GM18870 (cell line): ENCODE data around the gene SF1.

ENCODE experiments used
- ATAC-seq: cut with Tn5 transposase; IDR thresholded peaks from one replicate; pipeline ENCODE4 v1.9.1; 2021; ENCODE audit warnings: moderate library complexity; ENCODE audit not compliant: unreplicated experiment

The SF1 gene

GRCh38 chr11:64750361-64751054 is 27.8 kb downstream of the SF1 start:
- no peak for ATAC-seq

- ATAC-seq = no peak
These were observed 30.2 kb downstream of the SF1 start for GRCh38 chr11:64747961-64748665.

DNA sequence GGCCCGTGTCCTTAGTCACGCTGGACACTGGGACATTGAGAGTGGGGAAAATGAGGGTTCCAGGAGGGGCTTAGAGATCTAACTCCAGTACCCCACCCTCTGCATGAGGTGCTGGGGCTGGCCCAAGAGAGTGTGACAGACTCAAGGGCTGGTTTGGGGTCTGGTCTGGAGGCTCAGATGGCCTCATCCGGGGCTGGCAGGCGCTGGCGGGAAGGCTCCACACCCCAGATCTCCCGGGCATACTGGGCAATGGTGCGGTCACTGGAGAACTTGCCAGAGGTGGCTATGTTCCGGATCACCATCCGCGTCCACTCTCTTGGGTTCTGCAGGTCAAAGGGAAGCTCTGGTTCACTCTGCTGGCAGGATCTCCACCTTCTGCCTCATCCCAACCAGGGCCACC is 31.9 kb downstream of the SF1 start:
- no peak for ATAC-seq

DNA sequence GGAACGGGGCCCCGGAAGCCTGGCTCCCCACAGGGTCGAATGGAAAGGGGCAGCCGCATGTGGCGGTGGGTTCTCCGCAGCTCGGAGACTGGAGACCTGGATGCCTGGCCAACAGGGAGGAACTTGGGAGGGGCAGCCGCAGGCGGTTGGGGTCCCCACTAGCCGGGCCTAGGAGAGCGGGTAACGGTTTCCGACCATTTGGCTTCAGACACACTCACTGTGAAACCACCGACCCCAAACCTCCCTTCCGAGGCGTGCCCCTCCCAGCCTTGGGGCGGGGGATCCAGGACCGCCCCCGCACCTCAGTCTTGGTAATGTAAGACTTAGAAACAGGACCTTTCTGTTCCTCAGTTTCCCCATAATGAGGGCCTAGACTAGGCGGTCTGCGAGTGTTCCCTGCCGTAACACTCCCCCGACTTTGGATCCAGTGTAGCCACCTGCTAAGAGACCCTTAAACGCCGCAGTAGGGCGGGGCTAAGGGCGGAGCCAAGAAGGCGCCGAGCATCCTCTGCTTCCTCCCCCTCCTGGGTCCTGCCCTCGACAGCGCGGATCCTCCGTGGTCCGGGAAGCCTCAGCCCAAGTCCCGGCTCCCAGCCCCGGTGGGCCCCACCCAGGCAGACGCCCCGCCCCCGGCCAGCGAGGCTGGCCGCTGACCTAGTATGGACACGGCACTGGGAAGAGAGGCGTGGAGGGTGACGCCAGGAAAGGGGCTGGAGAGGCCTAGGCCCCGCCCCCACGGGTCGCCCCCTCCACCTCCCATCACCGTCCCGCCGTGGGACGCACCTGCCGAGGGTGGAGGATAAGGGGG is 32.6 kb downstream of the SF1 start:
- no peak for ATAC-seq

- no peak for ATAC-seq
These were observed 33.2 kb downstream of the SF1 start for GRCh38 chr11:64745189-64745520.

GRCh38 chr11:64744544-64745188 is 33.7 kb downstream of the SF1 start:
- no peak for ATAC-seq

- no peak for ATAC-seq
These were observed 34.5 kb downstream of the SF1 start, which contains the start of gene RASGRP2 for GRCh38 chr11:64743591-64744543. Gene RASGRP2, minus strand, starts transcription at chr11:64744142. Its CDS starts 1,276 bp downstream, at chr11:64742866.

GRCh38 chr11:64742889-64743590 is 35.3 kb downstream of the SF1 start:
- no peak for ATAC-seq

DNA sequence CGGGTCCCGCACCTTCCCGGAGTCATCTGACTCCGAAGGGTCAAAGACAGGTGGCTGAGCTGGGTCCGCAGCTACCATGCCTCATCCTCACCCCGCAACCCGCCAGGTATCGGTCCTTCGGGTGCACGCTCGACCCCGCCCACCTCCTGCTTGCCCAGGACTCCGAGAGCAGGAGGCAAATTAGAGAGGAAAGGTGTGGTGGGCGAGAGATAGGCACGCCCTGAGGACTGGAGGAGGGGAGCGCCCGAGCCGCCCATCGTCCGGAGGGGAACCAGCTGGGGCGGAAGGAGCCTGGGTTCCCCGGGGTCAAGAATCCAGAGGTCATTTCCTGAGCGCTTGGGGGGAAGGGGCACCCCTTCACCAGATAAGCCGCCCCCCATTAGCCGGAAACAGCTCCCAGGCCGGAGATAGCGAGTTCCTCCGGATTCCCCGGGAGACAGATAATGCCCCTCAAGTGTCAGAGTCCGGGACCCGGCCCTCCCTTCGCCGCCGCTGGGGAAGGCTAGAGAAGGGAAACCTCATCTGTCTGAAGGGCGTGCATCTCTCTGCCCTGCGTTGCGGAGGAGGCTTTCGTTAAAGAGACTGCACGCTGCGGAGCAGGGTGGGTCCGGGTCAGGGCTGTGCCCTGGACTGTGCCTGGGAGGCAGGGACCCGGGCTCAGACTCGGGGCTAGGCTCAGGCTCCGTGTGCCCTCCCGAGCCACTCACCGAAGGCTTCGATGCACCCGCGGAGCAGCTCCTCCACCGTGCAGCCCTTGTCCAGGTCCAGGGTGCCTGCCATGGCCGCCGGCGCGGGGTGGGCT is 36.1 kb downstream of the SF1 start:
- ATAC-seq = no peak

DNA sequence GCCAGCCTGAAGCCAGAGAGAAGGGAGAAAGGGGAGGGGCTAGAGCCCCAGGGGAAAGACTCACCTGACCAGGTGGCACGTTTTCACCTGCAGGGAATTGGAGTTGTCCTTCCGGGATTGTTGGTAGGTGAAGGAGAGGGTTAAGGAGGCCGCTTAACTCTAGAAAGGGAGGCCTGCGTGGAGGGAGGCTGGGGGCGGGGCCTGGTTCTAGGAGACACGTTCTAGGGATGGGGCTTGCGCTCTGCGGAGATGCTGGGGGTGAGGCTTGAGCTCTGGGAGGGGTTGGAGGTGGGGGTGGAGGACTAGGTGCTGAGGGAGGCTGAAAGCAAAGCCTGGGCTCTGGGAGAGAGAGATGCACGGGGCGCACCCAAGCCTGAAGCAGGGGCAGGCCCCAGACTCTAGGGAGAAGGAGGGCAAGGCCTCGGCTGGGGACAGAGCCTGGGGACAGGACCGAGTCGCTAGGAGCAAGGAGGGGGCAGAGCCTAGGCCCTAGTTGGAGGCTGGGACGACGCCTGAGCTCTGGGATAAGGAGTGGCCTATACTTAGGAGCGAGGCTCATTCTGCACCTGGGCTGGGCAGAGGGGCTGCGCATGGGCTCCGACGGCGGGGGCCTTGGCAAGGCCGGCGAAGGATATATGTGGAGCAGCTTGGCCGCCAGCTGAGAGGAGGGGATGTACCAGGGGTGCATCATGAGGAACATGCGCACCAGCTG is 36.8 kb downstream of the SF1 start:
- no peak for ATAC-seq

DNA sequence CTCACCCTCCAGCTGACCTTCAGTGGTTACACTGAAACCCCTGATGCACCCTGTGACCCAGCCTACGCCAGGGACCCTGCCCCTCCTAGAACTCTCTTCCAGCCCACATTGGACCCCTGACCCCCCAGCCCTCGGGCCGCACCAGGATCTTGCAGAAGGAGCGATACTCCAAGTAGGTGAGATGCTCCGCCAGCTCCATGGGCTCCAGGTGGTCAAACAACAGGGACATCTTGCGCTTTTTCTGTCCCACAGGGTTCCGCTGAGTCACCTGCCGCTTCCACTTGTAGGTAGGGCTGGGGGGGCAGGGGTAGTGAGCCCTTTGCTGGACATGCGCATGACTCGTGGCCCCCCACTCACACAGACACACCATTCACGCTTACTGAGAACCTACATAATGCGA is 38.5 kb downstream of the SF1 start:
- no peak for ATAC-seq

- ATAC-seq = no peak
These were observed 41.7 kb downstream of the SF1 start for GRCh38 chr11:64736654-64737053.

- no peak for ATAC-seq
These were observed 42.5 kb downstream of the SF1 start for GRCh38 chr11:64735725-64736259.

DNA sequence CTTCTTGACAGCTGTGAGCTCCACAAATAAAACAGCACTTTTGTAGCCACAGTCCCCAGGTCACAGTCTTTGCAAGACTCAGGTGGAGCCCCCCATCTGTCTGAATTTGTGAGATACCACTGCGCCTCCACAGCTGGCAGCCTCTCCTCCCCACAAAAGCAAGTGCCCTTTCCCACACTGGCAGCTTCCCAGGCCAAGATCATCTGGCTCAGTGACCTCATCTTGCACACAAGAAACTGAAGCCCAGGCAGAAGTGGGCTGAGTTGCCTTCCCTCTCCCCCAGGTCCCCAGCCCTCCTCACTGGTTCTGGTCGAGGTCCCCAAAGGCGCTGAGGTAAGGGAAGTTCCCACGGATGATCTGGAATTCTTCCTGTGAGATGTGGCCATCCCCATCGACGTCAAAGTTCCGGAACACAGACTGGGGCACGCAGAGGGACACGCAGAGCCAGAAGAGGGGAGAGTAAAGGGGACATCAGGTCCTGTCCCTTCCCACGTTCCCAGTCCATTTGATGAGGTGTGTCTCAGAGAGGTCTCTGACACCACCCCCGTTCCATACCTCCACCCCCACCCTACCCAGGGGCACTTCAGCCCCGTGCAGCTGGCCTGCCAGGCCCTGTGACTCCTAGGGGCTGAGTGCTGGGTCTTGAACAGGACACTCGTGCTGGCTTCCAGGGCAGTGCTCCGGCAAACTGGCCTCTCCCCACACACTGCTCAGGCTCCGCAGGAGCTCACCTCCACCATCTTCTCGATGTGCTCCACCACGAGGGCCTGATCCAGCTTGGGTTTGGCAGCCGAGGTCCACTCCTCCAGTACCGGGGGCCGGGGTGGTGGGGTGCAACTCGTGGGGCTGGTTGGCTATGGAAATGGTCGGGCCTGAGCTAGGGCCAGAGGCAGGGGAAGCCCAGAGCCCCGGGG is 43.3 kb downstream of the SF1 start:
- no peak for ATAC-seq

DNA sequence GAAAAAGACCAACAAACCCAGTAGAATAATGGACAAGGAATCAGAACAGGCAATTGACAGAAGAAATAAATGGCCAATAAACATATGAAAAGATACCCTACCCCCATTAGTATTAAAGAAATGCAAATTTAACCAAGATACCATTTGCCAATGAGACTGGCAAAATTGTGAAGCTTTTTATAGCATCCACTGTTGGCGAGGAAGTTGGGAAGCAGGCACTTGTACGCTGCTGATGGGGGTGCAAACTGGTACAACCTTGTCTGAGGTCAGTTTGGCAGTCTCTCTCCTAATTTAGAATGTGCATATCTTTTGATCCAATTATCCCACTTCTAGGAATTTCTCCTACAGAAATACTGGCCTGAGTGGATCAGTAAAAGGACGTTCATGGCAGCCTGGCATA is 46.7 kb downstream of the SF1 start:
- no peak for ATAC-seq

- no peak for ATAC-seq
These were observed 48.4 kb downstream of the SF1 start for GRCh38 chr11:64729851-64730382.
